GM08714 (cell line): Measurements from ENCODE around the gene ABCG8.
"Not testable (repeated sequence)": the region's sequence is repeated elsewhere in the genome, so short reads cannot be mapped to it uniquely, and the experiment has no call there.

Experiments
- H3K4me3 ChIP-seq: fragments of 200-500 bp; sonication (Bioruptor generic); 2 replicates; pipeline ENCODE4 v1.5.1; 2014; ENCODE audit warnings: mild to moderate bottlenecking, low read length, inconsistent platforms
- ZNF274 ChIP-seq: IDR thresholded peaks from 2 replicates; pipeline ENCODE4 v1.6.1; 2012; ENCODE audit warnings: mild to moderate bottlenecking, low read depth, low read length

ABCG8 gene

GRCh38 chr2:43899589-43899988 lies 60.8 kb downstream of the ABCG8 start:
- no peak overlapping the region for H3K4me3 ChIP-seq
- TF ChIP-seq ZNF274: no peak

- no peak overlapping the region for H3K4me3 ChIP-seq
- TF ChIP-seq ZNF274: no peak
Measured at GRCh38 chr2:43905371-43905803, 66.6 kb downstream of the ABCG8 start.

- no peak for TF ChIP-seq ZNF274
- H3K4me3 ChIP-seq: no peak overlapping the region
Measured at GRCh38 chr2:43905871-43906270, 67.1 kb downstream of the ABCG8 start.

- no peak overlapping the region for H3K4me3 ChIP-seq
- TF ChIP-seq ZNF274: no peak
Measured at GRCh38 chr2:43906448-43907109, 67.8 kb downstream of the ABCG8 start.

GRCh38 chr2:43911136-43911790 lies 72.5 kb downstream of the ABCG8 start:
- not testable (repeated sequence) for H3K4me3 ChIP-seq

GRCh38 chr2:43924463-43924862 lies 85.7 kb downstream of the ABCG8 start:
- no peak overlapping the region for H3K4me3 ChIP-seq
- no peak for TF ChIP-seq ZNF274

- TF ChIP-seq ZNF274: no peak
- H3K4me3 ChIP-seq: no peak overlapping the region
Measured at GRCh38 chr2:43925431-43925830, 86.7 kb downstream of the ABCG8 start.

- no peak for TF ChIP-seq ZNF274
- no peak overlapping the region for H3K4me3 ChIP-seq
Measured at GRCh38 chr2:43927442-43927841, 88.7 kb downstream of the ABCG8 start.

- H3K4me3 ChIP-seq: no peak overlapping the region
- no peak for TF ChIP-seq ZNF274
Measured at GRCh38 chr2:43931293-43931692, 92.5 kb downstream of the ABCG8 start.
